Activated CD8-positive, alpha-beta memory T cell treated with anti-CD3 and anti-CD28 coated beads, Interleukin-2, amount 50 U/mL, for 4 hours (primary cell): Measurements from ENCODE around the gene DHCR24.

ENCODE experiments used
- DNase-seq: peaks from one replicate; pipeline ENCODE4 v3.0.0-alpha.2; 2020

DHCR24 gene

DNA sequence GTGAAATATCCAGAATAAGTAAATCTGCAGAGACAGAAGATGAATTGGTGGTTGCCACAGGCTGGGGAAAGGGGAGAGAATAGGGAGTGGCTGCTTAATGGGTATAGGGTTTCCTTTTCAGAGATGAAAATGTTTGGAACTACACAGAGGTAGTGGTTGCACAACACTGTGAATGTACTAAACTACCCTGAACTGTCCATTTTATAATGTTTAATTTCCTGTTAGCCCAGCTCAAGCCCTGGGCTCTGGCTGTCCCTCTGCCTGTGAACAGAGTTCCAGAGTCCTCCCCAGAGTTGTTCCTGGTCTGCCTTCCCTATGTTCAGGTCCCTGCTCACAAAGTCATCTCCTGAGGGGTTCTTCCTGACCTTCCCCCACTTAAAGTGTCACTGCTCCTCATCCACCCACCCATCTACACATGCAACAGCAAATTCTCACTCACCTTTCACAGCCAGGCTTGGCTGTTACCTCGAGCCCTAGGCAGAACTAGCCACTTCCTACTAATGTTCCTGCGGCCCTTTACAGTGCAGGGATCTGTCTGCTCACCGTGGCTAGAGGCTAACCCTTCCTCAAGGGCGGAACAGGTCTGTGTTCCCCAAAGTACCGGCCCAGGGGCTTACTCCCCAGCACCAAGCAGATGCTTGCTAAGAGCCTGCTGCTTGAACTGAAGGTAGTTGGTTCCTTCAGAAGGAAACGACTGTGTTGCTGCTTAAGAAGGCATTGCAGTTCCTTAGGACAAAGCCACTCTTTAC, 22.4 kb downstream of the DHCR24 start:
- DNase-seq, result no peak

GRCh38 chr1:54863267-54863665, 23.7 kb downstream of the DHCR24 start:
- DNase-seq, result no peak

DNA sequence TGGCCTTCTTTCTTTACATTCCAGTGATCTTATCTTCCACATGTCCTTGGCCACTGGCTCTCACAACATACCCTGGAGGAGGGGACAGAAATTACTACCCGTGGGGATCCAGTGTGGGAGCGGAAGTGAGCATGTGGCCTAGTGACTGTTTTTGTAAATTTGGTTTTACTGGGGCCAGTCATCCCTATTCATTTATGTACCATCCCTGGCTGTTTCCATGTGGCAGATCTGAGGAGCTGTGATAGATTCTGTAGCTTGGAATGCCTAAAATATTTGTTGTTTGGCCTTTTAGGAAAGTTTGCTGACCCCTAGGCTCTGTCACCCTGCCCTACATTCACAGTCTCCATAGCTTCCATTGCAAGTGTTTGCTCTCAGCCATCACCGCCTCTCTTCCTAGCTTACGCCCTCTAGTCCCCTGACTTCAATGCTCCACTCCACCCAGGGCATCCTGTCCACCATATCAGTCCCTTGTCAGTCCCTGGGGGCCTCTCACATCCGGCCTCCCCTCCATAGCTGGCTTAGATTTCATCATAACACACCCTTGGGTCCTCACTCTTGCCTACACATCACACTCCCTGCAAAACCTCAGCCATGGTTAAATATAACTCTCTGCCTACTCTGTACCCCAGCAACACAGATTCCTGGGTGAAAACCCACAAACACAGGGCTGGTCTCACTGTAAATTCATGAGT, 25.8 kb downstream of the DHCR24 start:
- DNase-seq, result no peak

DNA sequence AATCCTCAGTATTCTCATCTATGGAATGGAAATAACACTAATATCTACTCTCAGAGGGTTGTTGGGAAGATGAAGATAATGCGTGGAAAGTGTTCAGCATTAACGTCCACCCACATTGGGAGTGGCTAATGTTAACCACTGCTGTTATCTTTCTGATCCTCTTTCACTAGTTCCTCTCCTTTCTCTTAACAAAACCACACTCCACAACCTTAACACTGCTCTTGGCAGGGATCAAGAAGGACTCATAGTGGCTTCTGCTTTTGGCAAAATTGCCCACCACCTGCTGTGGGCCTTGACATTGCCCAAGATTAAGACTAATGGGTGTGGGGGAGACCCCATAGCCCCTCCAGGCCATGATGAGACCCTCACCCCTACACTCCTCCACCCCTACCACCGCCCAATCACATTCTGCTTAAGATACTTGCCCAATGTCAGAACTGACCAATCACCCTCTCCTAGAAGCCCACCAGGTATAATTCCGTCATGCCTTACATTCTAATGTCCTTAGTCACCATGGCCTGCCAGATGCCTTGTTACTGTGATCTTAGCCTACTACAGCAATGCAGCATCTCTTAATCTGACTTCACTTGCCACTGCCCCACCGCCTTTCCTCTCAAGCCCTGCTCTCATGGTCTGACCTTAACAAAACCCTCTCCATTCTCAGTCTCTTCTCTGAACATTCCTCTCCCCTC, 27.1 kb downstream of the DHCR24 start:
- no peak for DNase-seq

DNA sequence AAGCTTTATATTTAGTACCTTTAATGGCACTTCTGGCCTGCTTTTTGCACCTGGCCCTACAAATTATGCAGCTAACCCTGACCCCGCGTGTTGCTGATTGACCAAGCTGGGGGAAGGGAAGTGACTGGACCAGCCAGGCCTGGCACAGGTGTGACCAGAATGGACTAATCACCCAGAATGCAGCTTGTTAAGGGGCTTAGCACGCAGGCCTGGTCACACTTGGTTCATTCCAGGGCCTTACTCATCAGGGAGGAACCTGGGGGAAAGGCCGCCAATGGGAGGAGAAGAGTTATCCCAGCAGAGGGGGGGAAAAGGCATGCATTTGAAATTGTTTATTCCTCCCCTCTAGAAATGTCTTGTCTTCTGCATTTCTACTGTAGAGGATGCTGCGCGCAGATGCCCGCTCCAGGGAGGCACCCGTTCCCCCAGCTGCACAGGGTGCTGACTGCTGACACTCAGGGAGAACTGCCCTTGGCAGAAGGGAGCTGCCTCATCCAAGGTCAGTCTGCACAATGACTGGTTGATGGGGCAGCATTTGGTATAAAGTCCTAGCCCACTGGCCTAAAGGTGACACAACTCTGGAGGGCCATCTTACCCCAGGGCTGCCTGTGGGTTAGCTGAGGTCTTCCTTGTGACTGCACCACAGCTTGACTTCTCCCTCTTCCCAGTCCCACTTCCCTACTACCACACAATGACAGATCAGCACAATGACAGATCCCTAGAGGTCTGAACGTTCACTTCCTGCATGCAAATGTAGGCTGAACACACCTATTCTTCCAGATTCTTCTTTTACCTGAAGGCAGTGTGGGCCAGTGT, 29.0 kb downstream of the DHCR24 start:
- no peak for DNase-seq

DNA sequence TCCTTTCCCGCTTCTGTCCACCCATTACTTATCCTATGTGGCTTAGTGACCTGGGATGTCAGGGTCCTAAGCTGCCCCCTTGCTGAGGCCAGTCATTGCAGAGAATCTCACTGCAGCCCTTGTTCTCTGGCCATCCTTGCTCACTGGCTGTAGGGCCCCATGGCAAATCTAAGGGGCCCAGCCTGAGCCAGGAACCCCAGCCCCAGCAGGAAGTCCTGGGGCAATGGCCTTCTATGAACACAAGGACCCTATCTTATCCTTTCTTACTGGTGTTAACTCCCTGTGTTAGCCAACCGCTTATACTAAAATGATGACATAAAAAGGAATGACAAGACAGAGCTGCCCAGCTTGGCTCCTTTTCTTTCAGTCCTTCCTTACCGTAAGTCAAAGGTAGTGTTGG, 29.9 kb downstream of the DHCR24 start:
- DNase-seq, result no peak

DNA sequence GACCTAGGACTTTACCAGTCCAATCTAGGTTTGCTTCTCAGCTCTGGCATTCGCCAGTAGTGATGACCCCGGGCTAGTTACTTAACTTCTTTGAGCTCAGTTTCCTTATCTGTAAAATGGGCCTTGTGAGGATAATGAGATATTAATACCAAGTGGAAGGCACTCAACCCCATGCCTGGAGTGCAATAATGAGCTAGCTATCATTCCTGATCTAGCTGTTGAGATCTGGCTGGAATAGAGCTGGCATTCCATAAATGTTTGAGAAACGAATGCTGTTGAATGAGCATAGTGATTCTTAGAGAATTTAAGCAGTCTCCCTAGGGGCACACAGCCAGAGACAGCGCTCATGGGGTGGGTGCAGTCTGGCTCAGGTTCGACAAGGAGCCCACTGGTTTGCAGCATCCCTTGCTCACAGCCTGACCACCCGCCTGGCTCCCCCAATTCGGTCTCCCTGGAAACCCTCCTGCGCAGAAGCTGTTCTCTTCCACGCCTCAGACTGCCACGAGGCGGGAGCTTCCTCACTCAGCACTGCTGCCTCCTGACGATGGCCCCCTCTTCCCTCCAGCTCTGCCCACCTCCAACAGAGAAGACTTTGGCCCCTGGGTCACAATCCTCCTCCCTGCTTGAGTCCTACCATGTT, 32.5 kb downstream of the DHCR24 start:
- no peak for DNase-seq

GRCh38 chr1:54853793-54854370, 33.1 kb downstream of the DHCR24 start:
- no peak for DNase-seq

DNA sequence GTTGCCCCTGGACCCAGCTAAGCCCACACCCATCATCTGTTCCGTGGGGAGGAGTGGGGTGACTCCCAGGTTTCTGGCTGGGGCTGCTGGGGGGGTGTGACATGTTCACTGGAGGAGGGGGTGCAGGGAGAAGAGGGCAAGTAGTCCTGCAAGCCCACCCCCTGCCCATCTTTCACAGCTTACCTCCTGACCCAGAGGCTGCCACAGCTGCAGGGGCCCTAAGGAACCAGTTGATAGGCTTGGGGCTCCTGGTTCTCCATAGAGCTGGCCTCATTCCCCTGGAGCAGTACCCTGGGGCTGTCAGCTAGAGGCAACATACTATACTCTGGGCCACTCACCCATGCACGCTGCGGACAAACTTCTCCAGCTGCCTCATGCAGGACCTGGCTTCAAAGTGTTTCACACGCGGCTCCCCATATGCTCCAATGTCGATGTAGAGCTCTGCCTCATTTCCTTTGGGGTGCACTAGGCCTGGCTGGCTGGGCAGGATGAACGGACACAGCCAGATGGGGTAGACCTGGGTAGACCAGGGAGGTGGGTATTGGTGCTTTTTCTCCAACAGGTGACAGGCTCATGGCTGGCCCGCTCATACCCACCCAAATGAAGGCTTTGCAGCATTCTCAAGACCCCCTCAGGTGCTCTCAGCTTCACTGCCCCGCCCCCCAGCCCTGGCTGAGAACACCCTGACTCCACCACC, 33.8 kb downstream of the DHCR24 start:
- no peak for DNase-seq

DNA sequence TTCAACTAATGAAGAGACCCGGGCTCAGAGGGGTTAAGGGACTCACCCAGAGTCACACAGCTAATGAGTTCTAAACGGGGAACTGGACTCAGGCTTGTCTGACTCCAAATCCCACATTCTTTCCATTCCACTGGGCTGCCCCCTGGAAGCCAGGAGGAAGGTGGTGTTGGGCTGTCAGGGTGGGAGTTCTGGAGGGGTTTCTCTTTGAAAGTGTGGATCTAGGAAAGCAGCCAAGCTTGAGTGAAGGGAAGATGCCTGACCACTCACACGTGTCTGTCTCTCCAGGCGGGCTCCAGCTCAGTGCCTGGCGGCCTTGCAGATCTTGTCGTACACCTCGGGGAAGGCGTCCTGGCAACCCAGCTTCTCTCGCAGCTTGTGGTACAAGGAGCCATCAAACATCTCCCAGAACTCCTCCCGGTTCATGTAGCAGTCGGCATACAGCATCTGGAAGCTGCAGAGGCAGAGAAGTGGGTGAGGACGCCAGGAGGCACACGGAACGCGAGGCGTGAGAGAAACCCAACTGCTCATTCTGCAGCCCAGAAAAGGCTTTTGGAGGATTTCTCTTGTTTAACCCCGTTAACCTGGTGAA, 35.0 kb downstream of the DHCR24 start:
- no peak for DNase-seq

- DNase-seq, result no peak
These were observed 35.6 kb downstream of the DHCR24 start for GRCh38 chr1:54851406-54851805.

- DNase-seq, result no peak
These were observed 36.3 kb downstream of the DHCR24 start for GRCh38 chr1:54850737-54851136.

GRCh38 chr1:54850069-54850730, 36.8 kb downstream of the DHCR24 start:
- DNase-seq, result no peak

- no peak for DNase-seq
These were observed 37.6 kb downstream of the DHCR24 start for GRCh38 chr1:54849219-54850068.

DNA sequence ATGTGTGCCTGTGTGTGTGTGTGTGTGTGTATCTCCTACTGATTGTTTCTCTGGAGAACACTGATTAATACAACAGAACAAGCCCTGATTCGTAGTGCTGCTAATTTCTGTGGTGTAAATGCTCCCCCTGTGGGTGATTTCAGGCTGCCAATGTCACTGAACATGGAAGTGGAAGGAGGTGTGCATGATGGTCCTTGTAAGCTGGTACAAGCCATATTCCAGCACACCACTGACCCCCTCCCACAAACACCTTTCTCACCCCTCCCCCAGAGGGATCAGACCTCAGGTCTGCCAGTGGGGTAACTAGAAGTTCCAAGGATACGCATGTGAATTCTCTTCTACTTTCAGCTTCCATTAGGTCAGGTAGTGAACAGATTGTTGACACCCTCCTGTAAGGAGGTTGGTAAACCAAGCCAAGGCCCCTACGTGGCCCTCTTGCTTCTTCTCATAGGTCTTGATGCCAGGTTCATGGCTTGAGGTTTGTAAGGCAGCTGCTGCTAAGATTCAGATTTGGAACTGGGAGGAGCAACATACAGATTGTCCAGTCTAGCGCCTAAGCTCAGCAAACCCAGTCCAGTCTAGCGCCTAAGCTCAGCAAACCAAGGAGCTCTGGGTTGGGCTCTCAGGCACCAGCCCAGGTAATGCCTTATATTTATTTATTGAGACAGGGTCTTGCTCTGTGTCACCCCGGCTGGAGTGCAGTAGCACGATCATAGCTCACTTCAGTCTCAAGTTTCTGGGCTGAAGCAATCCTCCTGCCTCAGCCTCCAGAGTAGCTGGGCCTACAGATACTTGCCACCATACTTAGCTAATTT, 38.7 kb downstream of the DHCR24 start:
- DNase-seq, result no peak

DNA sequence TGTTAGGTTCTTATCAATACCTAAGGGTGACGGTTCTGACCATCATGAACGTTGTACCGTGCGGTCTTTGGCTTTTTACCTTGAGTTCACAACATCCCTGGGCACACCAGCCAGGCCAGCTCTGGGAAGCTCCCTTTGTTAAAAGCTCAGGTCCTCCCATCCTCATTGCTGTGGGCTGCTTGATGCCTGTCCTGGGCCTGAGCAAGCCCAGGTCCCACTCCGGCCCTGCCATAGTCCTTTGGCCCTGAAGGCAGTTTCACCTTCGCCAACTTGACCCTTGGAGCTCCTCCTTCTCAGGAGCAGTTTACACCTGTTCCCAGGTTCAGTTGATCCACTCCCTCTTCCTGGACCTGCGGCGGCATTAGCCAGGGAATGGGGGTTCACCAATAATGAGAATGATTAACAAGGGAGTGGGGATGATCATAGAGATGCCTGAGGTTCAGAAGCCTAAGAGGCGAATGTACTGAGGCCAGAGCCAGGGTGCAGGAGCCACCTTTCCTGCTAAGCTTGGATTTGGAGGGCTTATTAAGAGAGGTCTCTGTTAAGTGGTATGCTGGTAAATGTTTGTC, 40.2 kb downstream of the DHCR24 start:
- no peak for DNase-seq

- no peak for DNase-seq
These were observed 40.7 kb downstream of the DHCR24 start for GRCh38 chr1:54846301-54846700.

DNA sequence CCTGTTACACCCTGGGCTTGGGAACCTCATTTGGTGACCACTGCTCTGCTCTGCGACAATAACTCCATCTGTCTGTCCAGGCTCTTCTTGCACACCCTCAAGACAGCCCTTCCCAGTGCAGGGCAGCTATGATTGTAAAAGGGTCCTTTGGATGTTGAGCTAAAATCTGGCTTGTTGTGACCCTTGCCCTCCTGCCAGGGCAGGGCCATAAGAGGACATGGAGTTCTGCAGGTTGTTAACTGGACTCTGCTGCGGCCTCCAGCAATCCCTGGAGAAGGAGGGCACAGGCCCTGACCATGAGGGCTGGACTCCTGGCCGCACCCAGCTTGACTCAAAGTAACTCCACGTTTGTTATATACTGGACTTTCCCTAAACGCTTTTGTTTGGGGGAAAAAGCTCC, 41.2 kb downstream of the DHCR24 start:
- no peak for DNase-seq
